ENCODE results near the gene ZNF469.

DNA sequence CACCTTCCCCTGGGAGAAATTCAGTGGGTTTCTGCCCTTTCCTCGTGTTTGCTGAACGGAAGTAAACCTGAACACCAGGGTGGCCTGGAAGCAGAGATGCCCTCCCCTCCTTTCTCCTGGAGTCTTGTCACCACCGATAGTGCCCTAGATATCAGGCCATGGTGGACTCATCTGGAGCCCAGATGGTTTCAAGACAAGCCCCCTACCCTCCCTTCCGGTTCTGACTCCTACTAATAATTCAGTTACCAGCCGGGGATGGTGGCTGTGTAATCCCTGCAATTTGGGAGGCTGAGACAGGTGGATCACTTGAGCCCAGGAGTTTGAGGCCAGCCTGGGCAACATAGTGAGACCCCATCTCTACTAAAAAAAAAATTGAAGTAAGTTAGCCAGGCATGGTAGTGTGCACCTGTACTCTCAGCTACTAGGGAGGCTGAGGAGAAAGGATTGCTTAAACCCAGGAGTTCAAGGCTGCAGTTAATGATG is 2.4 kb downstream of the ZNF469 start:
- TF ChIP-seq CTCF (IDR thresholded peaks at IDR 0.05) (no peak), POLR2A (IDR thresholded peaks at IDR 0.05) (no peak)

All from heart left ventricle (tissue), 13 donors.